Cardiac muscle cell (in vitro differentiated cells and primary cell): ENCODE data around the gene ZNF782. TPM values are rescaled to one million over a fixed set of nuclear protein-coding genes. Genes with fewer than 3 reads are reported as not detected.
"Not testable (repeated sequence)": the region's sequence is repeated elsewhere in the genome, so short reads cannot be mapped to it uniquely, and the experiment has no call there.

Experiments used
- DNase-seq, 2 donors: peaks; one replicate each; pipeline versions ENCODE4 v3.0.0 to v3.0.0-alpha.2; 2010 to 2017; ENCODE audit warnings: low read depth in 1 of 2, low spot score in 1 of 2
- H3K27ac ChIP-seq: fragments of 200-600 bp; sonication (generic); 2 replicates; pipeline ENCODE4 v1.5.1; 2016
- H3K27me3 ChIP-seq: fragments of 200-600 bp; sonication (generic); 2 replicates; pipeline ENCODE4 v1.6.0; 2016; ENCODE audit warnings: control low read depth
- H3K36me3 ChIP-seq: fragments of 200-600 bp; sonication (generic); 2 replicates; pipeline ENCODE4 v1.5.1; 2016; ENCODE audit warnings: control low read depth
- H3K4me1 ChIP-seq: fragments of 200-600 bp; sonication (generic); 2 replicates; pipeline ENCODE4 v1.8.1; 2017; ENCODE audit warnings: low read depth, mild to moderate bottlenecking, mixed run types
- H3K4me3 ChIP-seq: fragments of 200-600 bp; sonication (generic); 2 replicates; pipeline ENCODE4 v1.5.1; 2016; ENCODE audit warnings: mild to moderate bottlenecking
- H3K9me3 ChIP-seq: fragments of 200-600 bp; sonication (generic); 2 replicates; pipeline ENCODE4 v1.5.1; 2017; ENCODE audit warnings: low read depth, mild to moderate bottlenecking, control low read depth
- CTCF ChIP-seq: IDR thresholded peaks from 2 replicates; pipeline ENCODE4 v1.5.1; 2012; ENCODE audit warnings: low read depth, mild to moderate bottlenecking, low read length
- polyA plus RNA-seq: library from polyadenylated mRNA; unstranded; fragments of >200 nt; fragmentation: Nextera tagmentation; extraction: Ambion mirVana; gene quantifications from 2 replicates; pipeline ENCODE4 v1.2.1, GENCODE V29; 2016
- total RNA-seq: library from RNA; depleted of rRNA; stranded (reverse); fragments of >200 nt; gene quantifications from 2 replicates; pipeline ENCODE4 v1.2.3, GENCODE V29; 2016

ZNF782 gene
- total RNA-seq (5.5 and 6.7 TPM in 2 replicates), polyA plus RNA-seq (2.7 and 3.0 TPM in 2 replicates)

GRCh38 chr9:96853781-96854650 is at the start of gene ZNF782:
TSS of gene ZNF782 (minus strand) at chr9:96854514. CDS start at chr9:96851961, 2,553 bp downstream.
- Histone ChIP-seq H3K36me3 (no peaks in the 10 kb centered on the region), H3K9me3 (no peaks in the 10 kb centered on the region), H3K27ac (peak within 1 kb of the TSS; percentile 61), H3K27me3 (no peaks in the 10 kb centered on the region), H3K4me3 (peak within 1 kb of the TSS; percentile 78), H3K4me1 (peaks cover 21% of the 10 kb centered on the region)
- no peak for TF ChIP-seq CTCF
- DNase-seq: peak; percentile 96 to 97

DNA sequence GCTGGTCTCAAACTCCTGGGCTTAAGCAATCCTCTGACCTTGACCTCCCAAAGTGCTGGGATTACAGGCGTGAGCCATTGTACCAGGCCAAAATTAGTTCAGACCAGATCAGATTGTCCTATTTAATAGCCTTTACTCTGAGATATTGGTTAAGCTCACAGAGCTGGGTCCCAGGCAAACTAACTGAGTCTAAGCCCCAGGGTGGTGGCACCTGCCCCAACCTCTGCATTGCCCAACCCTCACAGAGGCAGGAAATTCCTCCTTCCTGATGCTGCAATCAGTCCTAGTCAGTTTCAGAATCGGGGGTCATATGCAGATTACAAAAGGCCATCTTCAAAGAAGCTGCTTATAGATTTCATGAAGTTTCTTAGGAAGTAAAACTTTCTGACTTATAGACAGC is 45.7 kb upstream of the ZNF782 start:
- not testable (repeated sequence) for H3K27ac ChIP-seq, H3K9me3 ChIP-seq, H3K36me3 ChIP-seq, H3K27me3 ChIP-seq, H3K4me1 ChIP-seq, H3K4me3 ChIP-seq, DNase-seq

DNA sequence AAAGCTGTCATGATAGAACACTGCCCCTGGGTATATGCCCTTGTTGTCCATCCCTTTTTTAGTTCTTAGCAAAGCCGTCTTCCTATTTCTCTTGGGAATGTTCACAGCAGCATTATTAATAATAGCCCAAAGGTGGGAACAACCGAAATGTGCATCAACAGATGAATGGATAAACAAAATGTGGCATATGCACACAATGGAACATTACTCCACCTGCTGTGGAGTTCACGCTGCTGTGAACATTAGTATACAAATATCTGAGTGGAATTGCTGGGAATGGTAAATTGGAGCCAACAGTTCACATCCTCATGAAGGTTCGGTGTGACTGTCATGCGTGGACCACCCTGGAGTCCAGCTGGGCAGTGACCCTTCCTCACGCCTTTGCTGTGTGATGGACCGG is 37.8 kb upstream of the ZNF782 start:
- Histone ChIP-seq H3K9me3 (no peaks in the 10 kb centered on the region), H3K4me1 (no peaks in the 10 kb centered on the region), H3K36me3 (peaks cover 14% of the 10 kb centered on the region), H3K27me3 (no peaks in the 10 kb centered on the region), H3K4me3 (no peak overlapping the region), H3K27ac (no peak overlapping the region)
- DNase-seq: no peak
- TF ChIP-seq CTCF: no peak

GRCh38 chr9:96888591-96888990 is 34.3 kb upstream of the ZNF782 start:
- Histone ChIP-seq H3K36me3 (peaks cover 3% of the 10 kb centered on the region), H3K4me1 (no peaks in the 10 kb centered on the region), H3K4me3 (no peak overlapping the region), H3K27me3 (no peaks in the 10 kb centered on the region), H3K9me3 (no peaks in the 10 kb centered on the region), H3K27ac (no peak overlapping the region)
- no peak for DNase-seq
- TF ChIP-seq CTCF: no peak

GRCh38 chr9:96885424-96885823 is 31.1 kb upstream of the ZNF782 start:
- Histone ChIP-seq H3K27ac (no peak overlapping the region), H3K36me3 (no peaks in the 10 kb centered on the region), H3K9me3 (no peaks in the 10 kb centered on the region), H3K27me3 (no peaks in the 10 kb centered on the region), H3K4me3 (no peak overlapping the region), H3K4me1 (no peaks in the 10 kb centered on the region)
- TF ChIP-seq CTCF: no peak
- no peak for DNase-seq

DNA sequence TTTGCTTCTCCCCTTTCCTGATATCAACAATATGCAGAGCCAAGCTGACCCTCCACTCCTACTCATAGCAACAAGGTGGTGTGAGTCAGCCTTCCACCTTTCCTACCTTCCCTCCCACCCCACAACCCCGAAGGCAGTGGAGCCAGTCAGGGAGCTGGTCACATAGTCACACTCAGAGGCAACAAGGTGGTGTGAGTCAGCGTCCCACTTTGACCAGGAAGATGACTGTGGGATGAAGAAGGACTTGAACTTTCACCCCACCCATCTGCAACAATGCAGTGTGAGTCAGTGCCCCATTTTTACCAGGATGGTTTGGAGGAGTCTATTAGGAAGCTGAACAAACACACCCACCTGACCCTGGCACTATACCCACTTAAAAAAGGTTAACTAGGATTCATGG is 30.1 kb upstream of the ZNF782 start:
- H3K4me3 ChIP-seq: no peak overlapping the region
- H3K36me3 ChIP-seq: no peaks in the 10 kb centered on the region
- no peaks in the 10 kb centered on the region for H3K9me3 ChIP-seq
- DNase-seq: peak in 1 of 2 donors; percentile 26
- H3K27me3 ChIP-seq: no peaks in the 10 kb centered on the region
- H3K27ac ChIP-seq: no peak overlapping the region
- H3K4me1 ChIP-seq: no peaks in the 10 kb centered on the region
- TF ChIP-seq CTCF: no peak
